A673 (cell line): ENCODE data around the gene STARD3NL.

Experiments used
- CTCF ChIP-seq: fragments of 300-800, 200-600 bp; sonication (generic); conservative IDR thresholded peaks from 2 replicates; pipeline ENCODE4 v1.5.1; 2017; ENCODE audit warnings: low read depth, mild to moderate bottlenecking, antibody characterized with exemption, low read length, moderate library complexity, mixed read lengths
- EZH2 ChIP-seq: fragments of 200-600 bp; sonication (generic); IDR thresholded peaks from 2 replicates; pipeline ENCODE4 v1.6.1; 2017; ENCODE audit warnings: borderline replicate concordance, low read depth, mild to moderate bottlenecking, mixed read lengths, antibody characterized with exemption, low read length; ENCODE audit not compliant: poor library complexity, severe bottlenecking

- TF ChIP-seq CTCF (no peak), EZH2 (no peak)
These were observed 8.7 kb downstream of the STARD3NL start for GRCh38 chr7:38186593-38187314.
